ENCODE data around the gene LHX6.

LHX6 gene

GRCh38 chr9:122228568-122229484 is at the start of gene LHX6:
TSS of gene LHX6 (minus strand) at chr9:122228957. CDS start at chr9:122228740, 217 bp downstream.
- TF ChIP-seq EZH2phosphoT487 (IDR thresholded peaks at IDR 0.05; ENCODE audit: low read length) (no peak), EZH2 (optimal IDR thresholded peaks at IDR 0.05; ENCODE audit: low read depth, low read length) (no peak), CTCF (IDR thresholded peaks at IDR 0.05; ENCODE audit: low read length) (no peak)
- no peaks in the 10 kb centered on the region for H3F3A ChIP-seq (ENCODE audit: insufficient read depth, low read length)
- H3K4me2 ChIP-seq (ENCODE audit: low read depth, low read length) = peak within 1 kb of the TSS; percentile 45; the same call in 1 of the 2 replicates
- peaks cover 21% of the 10 kb centered on the region for H3K27me3 ChIP-seq (replicated peaks; ENCODE audit: insufficient read depth, low read length)
- H3K4me1 ChIP-seq (ENCODE audit: low read length) = no peaks in the 10 kb centered on the region
- no peaks in the 10 kb centered on the region for H3K79me2 ChIP-seq (ENCODE audit: low read length)
- no peaks in the 10 kb centered on the region for H4K20me1 ChIP-seq (ENCODE audit: insufficient read depth, low read length)
- H3K9me2 ChIP-seq (replicated peaks; ENCODE audit: insufficient read depth, low read length) = no peaks in the 10 kb centered on the region
- no peak within 1 kb of the TSS for H2AFZ ChIP-seq (ENCODE audit: low read length)
- no peak within 1 kb of the TSS for H3K9ac ChIP-seq (ENCODE audit: low read length)
- no peaks in the 10 kb centered on the region for H3K9me3 ChIP-seq (replicated peaks; ENCODE audit: insufficient read depth, low read length)
- DNase-seq = no peak
- H3K27ac ChIP-seq (ENCODE audit: low read length) = no peak within 1 kb of the TSS
- no peaks in the 10 kb centered on the region for H3K36me3 ChIP-seq (replicated peaks; ENCODE audit: insufficient read depth, low read length)
- H3K4me3 ChIP-seq (ENCODE audit: low read length) = peak within 1 kb of the TSS; percentile 12; the same call in 1 of the 2 replicates

- Histone ChIP-seq H3K4me1 (ENCODE audit: low read length) (no peaks in the 10 kb centered on the region), H3K27ac (ENCODE audit: low read length) (no peak overlapping the region), H2AFZ (ENCODE audit: low read length) (no peak overlapping the region), H3K9ac (ENCODE audit: low read length) (no peak overlapping the region), H4K20me1 (ENCODE audit: insufficient read depth, low read length) (no peaks in the 10 kb centered on the region; the same call in 1 of the 2 replicates), H3K4me3 (ENCODE audit: low read length) (no peak overlapping the region), H3K36me3 (replicated peaks; ENCODE audit: insufficient read depth, low read length) (peaks cover 12% of the 10 kb centered on the region), H3K9me2 (replicated peaks; ENCODE audit: insufficient read depth, low read length) (no peaks in the 10 kb centered on the region), H3K9me3 (replicated peaks; ENCODE audit: insufficient read depth, low read length) (no peaks in the 10 kb centered on the region), H3F3A (ENCODE audit: insufficient read depth, low read length) (no peaks in the 10 kb centered on the region), H3K79me2 (ENCODE audit: low read length) (peaks cover 86% of the 10 kb centered on the region), H3K27me3 (replicated peaks; ENCODE audit: insufficient read depth, low read length) (no peaks in the 10 kb centered on the region), H3K4me2 (ENCODE audit: low read depth, low read length) (no peak overlapping the region)
- DNase-seq = no peak
- TF ChIP-seq EZH2 (optimal IDR thresholded peaks at IDR 0.05; ENCODE audit: low read depth, low read length) (no peak), EZH2phosphoT487 (IDR thresholded peaks at IDR 0.05; ENCODE audit: low read length) (no peak), CTCF (IDR thresholded peaks at IDR 0.05; ENCODE audit: low read length) (no peak)
These were observed 48.6 kb upstream of the LHX6 start for GRCh38 chr9:122277285-122277897.

GRCh38 chr9:122276096-122276495 is 47.3 kb upstream of the LHX6 start:
- Histone ChIP-seq H3K4me1 (ENCODE audit: low read length) (no peaks in the 10 kb centered on the region), H3K27me3 (replicated peaks; ENCODE audit: insufficient read depth, low read length) (no peaks in the 10 kb centered on the region), H3K79me2 (ENCODE audit: low read length) (peaks cover 94% of the 10 kb centered on the region), H3K4me3 (ENCODE audit: low read length) (no peak overlapping the region), H3K27ac (ENCODE audit: low read length) (no peak overlapping the region), H3K9ac (ENCODE audit: low read length) (no peak overlapping the region), H3K9me3 (replicated peaks; ENCODE audit: insufficient read depth, low read length) (no peaks in the 10 kb centered on the region), H3K4me2 (ENCODE audit: low read depth, low read length) (no peak overlapping the region), H4K20me1 (ENCODE audit: insufficient read depth, low read length) (no peaks in the 10 kb centered on the region; the same call in 1 of the 2 replicates), H3F3A (ENCODE audit: insufficient read depth, low read length) (no peaks in the 10 kb centered on the region), H3K9me2 (replicated peaks; ENCODE audit: insufficient read depth, low read length) (no peaks in the 10 kb centered on the region), H3K36me3 (replicated peaks; ENCODE audit: insufficient read depth, low read length) (peaks cover 12% of the 10 kb centered on the region), H2AFZ (ENCODE audit: low read length) (no peak overlapping the region)
- TF ChIP-seq EZH2phosphoT487 (IDR thresholded peaks at IDR 0.05; ENCODE audit: low read length) (no peak), CTCF (IDR thresholded peaks at IDR 0.05; ENCODE audit: low read length) (no peak), EZH2 (optimal IDR thresholded peaks at IDR 0.05; ENCODE audit: low read depth, low read length) (no peak)
- DNase-seq = no peak

All from MM.1S (cell line).